SU-DHL-6 (cell line): Measurements from ENCODE around the gene GOLGA3.

Experiments used
- H2AFZ ChIP-seq: fragments of 200-600 bp; sonication (generic); 2 replicates; pipeline ENCODE4 v1.6.1; 2014; ENCODE audit warnings: low read depth, mild to moderate bottlenecking, moderate library complexity, mixed read lengths, antibody characterized with exemption, low read length; ENCODE audit not compliant: severe bottlenecking
- H3F3A ChIP-seq: fragments of 200-600 bp; shearing (Covaris generic); 2 replicates; pipeline ENCODE4 v1.6.0; 2016; ENCODE audit warnings: antibody characterized with exemption, mild to moderate bottlenecking; ENCODE audit not compliant: insufficient read depth
- H3K27ac ChIP-seq: fragments of 200-600 bp; sonication (generic); 2 replicates; pipeline ENCODE4 v1.5.1; 2016; ENCODE audit warnings: low read depth, mild to moderate bottlenecking, low read length, moderate library complexity, mixed read lengths
- H3K27me3 ChIP-seq: fragments of 200-600 bp; sonication (generic), shearing (Covaris generic); 2 replicates; pipeline ENCODE4 v1.6.0; 2014; ENCODE audit warnings: mild to moderate bottlenecking, low read length
- H3K36me3 ChIP-seq: fragments of 200-600 bp; sonication (generic); 2 replicates; pipeline ENCODE4 v1.6.1; 2014; ENCODE audit warnings: mild to moderate bottlenecking, low read length, mixed read lengths
- H3K4me2 ChIP-seq: fragments of 300-600, 200-600 bp; shearing (Covaris generic), sonication (generic); 2 replicates; pipeline ENCODE4 v1.6.0; 2014; ENCODE audit warnings: low read length, low read depth, mild to moderate bottlenecking; ENCODE audit not compliant: poor library complexity, severe bottlenecking
- H3K4me3 ChIP-seq: fragments of 200-600 bp; sonication (generic); 2 replicates; pipeline ENCODE4 v1.5.1; 2014; ENCODE audit warnings: antibody characterized with exemption, low read length, mild to moderate bottlenecking, mixed read lengths; ENCODE audit not compliant: insufficient read depth, poor library complexity, severe bottlenecking
- H3K79me2 ChIP-seq: fragments of 200-600 bp; sonication (generic); 2 replicates; pipeline ENCODE4 v1.6.1; 2014; ENCODE audit warnings: mild to moderate bottlenecking, low read length, moderate library complexity; ENCODE audit not compliant: insufficient read depth
- H3K9ac ChIP-seq: fragments of 200-600 bp; sonication (generic); 2 replicates; pipeline ENCODE4 v1.7.0; 2014; ENCODE audit warnings: mild to moderate bottlenecking, low read length
- H3K9me2 ChIP-seq: fragments of 200-600 bp; sonication (generic); replicated peaks from 2 replicates; pipeline ENCODE4 v1.6.1; 2014; ENCODE audit warnings: low read length; ENCODE audit not compliant: insufficient read depth
- H3K9me3 ChIP-seq: fragments of 200-600 bp; sonication (generic); 2 replicates; pipeline ENCODE4 v1.6.1; 2014; ENCODE audit warnings: low read length, mixed read lengths; ENCODE audit not compliant: insufficient read depth
- H4K20me1 ChIP-seq: fragments of 200-600 bp; sonication (generic); 2 replicates; pipeline ENCODE4 v1.6.1; 2014; ENCODE audit warnings: low read depth, mild to moderate bottlenecking, antibody characterized with exemption, low read length, moderate library complexity, mixed read lengths
- EZH2phosphoT487 ChIP-seq: fragments of 200-600 bp; sonication (generic), shearing (Covaris generic); conservative IDR thresholded peaks from 2 replicates; pipeline ENCODE4 v1.6.1; 2018; ENCODE audit warnings: mild to moderate bottlenecking, antibody characterized with exemption, low read length, moderate library complexity, mixed read lengths
- TF ChIP-seq, protein P1 (sequence below): fragments of 200-600 bp; sonication (generic); IDR thresholded peaks from one replicate; pipeline ENCODE4 v1.5.1; 2017; ENCODE audit warnings: antibody characterized with exemption, mild to moderate bottlenecking, low read length, moderate library complexity; ENCODE audit not compliant: insufficient read depth, poor library complexity, severe bottlenecking

The GOLGA3 gene

DNA sequence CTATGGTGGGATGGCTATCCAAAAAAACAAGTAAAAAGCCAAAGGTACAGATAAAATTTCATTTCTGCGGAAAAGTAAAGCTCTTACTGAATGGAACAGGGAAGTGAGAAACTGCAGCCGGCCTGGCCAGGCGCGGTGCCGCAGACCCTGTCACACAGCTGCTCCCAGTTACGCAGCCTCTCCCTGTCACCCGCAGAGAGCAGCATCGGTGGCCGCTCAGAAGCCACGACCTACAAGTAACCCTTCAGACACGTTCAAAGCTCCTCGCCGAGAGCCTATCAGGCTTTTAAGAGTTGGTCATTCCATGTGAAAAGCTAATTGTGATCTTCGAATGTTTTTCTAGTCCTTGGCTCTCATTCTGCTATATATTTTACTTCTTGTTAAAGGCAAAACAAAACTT lies 56.1 kb downstream of the GOLGA3 start:
- no peaks in the 10 kb centered on the region for H4K20me1 ChIP-seq
- no peaks in the 10 kb centered on the region for H3K9me3 ChIP-seq
- H3K79me2 ChIP-seq, result no peaks in the 10 kb centered on the region
- no peaks in the 10 kb centered on the region for H3K9me2 ChIP-seq
- no peak overlapping the region for H3K4me3 ChIP-seq
- peak overlapping the region; percentile 100 for H3K27ac ChIP-seq
- H3K27me3 ChIP-seq, result no peaks in the 10 kb centered on the region
- H3K36me3 ChIP-seq, result peaks cover 4% of the 10 kb centered on the region; the same call in 1 of the 2 replicates
- H3K4me2 ChIP-seq, result peak overlapping the region; percentile 94
- TF ChIP-seq, protein P1, sequence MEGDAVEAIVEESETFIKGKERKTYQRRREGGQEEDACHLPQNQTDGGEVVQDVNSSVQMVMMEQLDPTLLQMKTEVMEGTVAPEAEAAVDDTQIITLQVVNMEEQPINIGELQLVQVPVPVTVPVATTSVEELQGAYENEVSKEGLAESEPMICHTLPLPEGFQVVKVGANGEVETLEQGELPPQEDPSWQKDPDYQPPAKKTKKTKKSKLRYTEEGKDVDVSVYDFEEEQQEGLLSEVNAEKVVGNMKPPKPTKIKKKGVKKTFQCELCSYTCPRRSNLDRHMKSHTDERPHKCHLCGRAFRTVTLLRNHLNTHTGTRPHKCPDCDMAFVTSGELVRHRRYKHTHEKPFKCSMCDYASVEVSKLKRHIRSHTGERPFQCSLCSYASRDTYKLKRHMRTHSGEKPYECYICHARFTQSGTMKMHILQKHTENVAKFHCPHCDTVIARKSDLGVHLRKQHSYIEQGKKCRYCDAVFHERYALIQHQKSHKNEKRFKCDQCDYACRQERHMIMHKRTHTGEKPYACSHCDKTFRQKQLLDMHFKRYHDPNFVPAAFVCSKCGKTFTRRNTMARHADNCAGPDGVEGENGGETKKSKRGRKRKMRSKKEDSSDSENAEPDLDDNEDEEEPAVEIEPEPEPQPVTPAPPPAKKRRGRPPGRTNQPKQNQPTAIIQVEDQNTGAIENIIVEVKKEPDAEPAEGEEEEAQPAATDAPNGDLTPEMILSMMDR, result no peak
- TF ChIP-seq EZH2phosphoT487, result no peak
- H3F3A ChIP-seq, result peaks cover 52% of the 10 kb centered on the region
- no peak overlapping the region for H2AFZ ChIP-seq
- no peak overlapping the region for H3K9ac ChIP-seq

- Histone ChIP-seq H3F3A (peaks cover 53% of the 10 kb centered on the region), H3K36me3 (peaks cover 4% of the 10 kb centered on the region; the same call in 1 of the 2 replicates), H3K79me2 (no peaks in the 10 kb centered on the region), H3K9me2 (no peaks in the 10 kb centered on the region), H3K4me2 (peak overlapping the region; percentile 94), H3K27me3 (no peaks in the 10 kb centered on the region), H2AFZ (no peak overlapping the region), H3K9ac (peak overlapping the region; percentile 65), H4K20me1 (no peaks in the 10 kb centered on the region), H3K27ac (peak overlapping the region; percentile 100), H3K4me3 (peak overlapping the region; percentile 45), H3K9me3 (no peaks in the 10 kb centered on the region)
- TF ChIP-seq, protein P1, result no peak
- TF ChIP-seq EZH2phosphoT487, result no peak
Measured at GRCh38 chr12:132771126-132771838, 57.4 kb downstream of the GOLGA3 start.

DNA sequence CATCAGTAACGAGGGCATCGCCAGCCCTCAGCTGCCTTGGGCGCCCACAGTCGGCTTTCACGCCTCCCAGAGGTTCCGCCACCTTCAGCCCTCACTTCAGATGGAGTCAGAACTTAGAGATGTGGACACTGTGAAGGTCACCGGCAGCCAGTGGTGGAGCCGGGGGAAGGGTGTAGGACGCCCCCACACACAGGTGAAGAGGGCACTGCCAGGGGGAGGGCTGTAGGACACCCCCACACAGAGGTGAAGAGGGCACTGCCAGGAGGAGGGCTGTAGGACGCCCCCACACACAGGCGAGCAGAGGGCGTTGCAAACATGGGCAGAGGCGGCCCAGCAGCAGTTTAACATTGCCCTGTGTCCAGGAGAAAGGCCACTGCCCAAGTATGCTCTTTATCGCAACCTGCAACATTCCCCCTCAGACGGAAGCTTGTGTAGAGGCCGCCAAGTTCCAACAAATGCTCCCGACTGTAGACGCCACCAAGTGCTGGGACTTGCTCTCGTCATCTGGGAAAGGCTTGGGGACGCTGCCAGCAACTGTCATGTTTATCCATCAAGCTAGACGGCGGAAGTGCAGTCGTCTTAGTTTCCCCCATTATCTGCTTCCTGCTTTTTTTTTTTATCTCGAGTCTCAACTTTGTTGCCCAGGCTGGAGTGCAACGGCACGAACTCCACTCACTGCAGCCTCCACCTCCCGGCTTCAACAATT lies 62.1 kb downstream of the GOLGA3 start:
- TF ChIP-seq, protein P1, result no peak
- TF ChIP-seq EZH2phosphoT487, result no peak
- peak overlapping the region; percentile 100; the same call in 1 of the 2 replicates for H3K27ac ChIP-seq
- no peak overlapping the region for H3K4me3 ChIP-seq
- H3K9me3 ChIP-seq, result no peaks in the 10 kb centered on the region
- H3K9me2 ChIP-seq, result no peaks in the 10 kb centered on the region
- H3K79me2 ChIP-seq, result peaks cover 7% of the 10 kb centered on the region; the same call in 1 of the 2 replicates
- H3F3A ChIP-seq, result peaks cover 46% of the 10 kb centered on the region
- H3K27me3 ChIP-seq, result no peaks in the 10 kb centered on the region
- no peak overlapping the region for H3K9ac ChIP-seq
- no peak overlapping the region for H3K4me2 ChIP-seq
- H4K20me1 ChIP-seq, result no peaks in the 10 kb centered on the region
- H2AFZ ChIP-seq, result no peak overlapping the region
- peaks cover 4% of the 10 kb centered on the region; the same call in 1 of the 2 replicates for H3K36me3 ChIP-seq
